Measurements from ENCODE around the gene SLC22A9.

SLC22A9 gene

GRCh38 chr11:63445118-63445517, 75.5 kb downstream of the SLC22A9 start:
- no peak for DNase-seq

GRCh38 chr11:63445720-63446119, 76.1 kb downstream of the SLC22A9 start:
- no peak for DNase-seq

GRCh38 chr11:63448646-63449045, 79.1 kb downstream of the SLC22A9 start:
- DNase-seq: no peak

GRCh38 chr11:63459586-63459985, 90.0 kb downstream of the SLC22A9 start:
- DNase-seq: no peak
